NCI-H748 (cell line): Measurements from ENCODE around the gene CLASRP.

Source experiments
- DNase-seq: peaks from one replicate; lab custom pipeline; 2025; ENCODE audit not compliant: unreplicated experiment; lab: John Stamatoyannopoulos, UW

CLASRP gene

DNA sequence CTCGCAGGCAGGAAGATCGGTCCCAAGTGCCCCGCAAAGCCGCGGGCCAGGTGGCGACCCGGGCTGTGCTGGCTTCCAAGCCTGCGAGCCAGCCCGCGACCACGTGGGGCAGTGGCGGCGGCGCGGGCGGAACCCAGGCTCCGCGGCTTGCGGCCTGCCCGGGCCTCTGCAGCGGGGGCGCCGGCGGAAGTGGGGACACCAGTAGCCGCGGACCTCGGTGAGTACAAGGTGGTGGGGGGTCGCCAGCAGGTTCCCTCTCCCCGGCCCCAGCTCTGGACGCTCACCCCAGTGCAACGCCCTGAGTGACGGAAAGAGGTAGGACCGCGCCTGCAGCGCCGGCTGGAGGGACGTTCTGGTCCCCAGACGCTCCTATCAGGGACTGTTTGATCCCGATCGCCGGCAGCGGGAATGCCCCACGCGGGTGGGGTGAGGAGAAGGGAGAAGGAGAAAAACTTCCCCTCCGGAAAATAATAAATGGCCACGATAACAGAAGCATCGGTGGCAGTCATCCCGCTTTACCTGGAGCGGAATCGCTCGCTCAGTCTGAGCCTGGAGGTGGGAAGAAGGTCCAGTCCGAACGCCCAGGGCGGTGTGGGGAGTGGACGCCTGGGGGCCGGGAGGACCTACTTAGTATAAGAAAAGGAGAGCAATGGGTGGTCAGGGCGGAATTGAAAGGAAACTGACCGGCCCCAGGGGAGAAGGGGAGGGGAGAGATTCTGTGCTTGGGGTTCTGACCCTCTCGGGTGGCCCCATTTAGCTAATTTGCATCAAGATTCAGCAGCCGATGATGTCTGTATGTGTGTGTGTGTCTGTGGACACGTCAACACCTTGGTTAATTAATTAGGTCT is 40.4 kb downstream of the CLASRP start, which contains the start of gene GEMIN7:
Gene GEMIN7, plus strand, starts transcription at position 198 of the 848 bp plus-strand sequence. CDS start 10,855 bp downstream, outside the sequence.
- peak; percentile 85 for DNase-seq

DNA sequence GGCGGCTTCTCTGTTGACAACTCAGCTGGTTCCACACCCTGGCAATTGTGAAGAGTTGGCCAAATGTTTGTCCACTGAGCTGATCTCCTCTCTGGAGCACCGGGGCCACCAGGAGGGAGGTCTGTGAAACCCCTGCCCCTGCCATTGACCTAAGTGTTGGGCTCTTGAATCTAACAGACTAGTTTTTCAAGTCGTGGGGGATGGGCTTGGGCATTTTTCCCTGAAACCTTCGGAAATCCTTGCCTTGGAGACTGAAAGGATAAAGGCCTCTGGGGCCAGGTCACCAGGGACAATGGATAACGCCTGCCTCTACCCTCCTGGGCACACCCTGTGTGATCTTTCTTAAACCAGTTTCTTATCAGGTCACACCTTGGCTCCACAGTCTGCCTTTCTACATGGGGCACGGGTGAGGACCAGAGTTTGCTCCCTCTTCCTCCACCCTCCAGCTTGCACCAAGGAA is 41.1 kb downstream of the CLASRP start:
- DNase-seq = no peak

DNA sequence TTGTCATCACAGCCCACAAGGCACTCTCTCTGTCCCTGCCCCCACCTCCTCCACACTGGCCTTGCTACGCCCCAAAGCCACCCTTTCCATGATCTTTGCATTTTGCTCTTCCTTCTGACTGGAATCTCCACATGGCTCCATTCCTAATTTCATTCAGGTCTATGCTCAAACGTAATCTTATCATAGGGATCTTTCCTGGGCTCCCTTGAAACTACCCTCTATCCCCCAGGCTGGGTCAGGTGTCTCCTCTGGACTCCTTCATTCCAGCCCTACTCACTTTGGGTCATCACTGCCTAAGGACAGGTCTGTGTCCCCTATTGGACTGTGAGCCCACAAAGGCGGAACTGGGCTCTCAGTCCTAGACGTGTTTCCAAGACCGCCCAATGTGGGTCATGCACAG is 43.3 kb downstream of the CLASRP start:
- DNase-seq = no peak

- no peak for DNase-seq
Measured at GRCh38 chr19:45086480-45086879, 47.6 kb downstream of the CLASRP start.

GRCh38 chr19:45087531-45087930 is 48.7 kb downstream of the CLASRP start:
- DNase-seq = no peak

DNA sequence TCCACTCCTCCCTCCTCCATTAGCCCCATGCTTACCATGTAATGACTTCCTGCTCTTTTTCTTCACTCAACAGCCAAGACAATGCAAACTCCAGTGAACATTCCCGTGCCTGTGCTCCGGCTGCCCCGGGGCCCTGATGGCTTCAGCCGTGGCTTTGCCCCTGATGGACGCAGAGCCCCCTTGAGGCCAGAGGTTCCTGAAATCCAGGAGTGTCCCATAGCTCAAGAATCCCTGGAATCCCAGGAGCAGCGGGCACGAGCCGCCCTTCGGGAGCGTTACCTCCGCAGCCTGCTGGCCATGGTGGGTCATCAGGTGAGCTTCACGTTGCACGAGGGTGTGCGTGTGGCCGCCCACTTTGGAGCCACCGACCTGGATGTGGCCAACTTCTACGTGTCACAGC is 51.2 kb downstream of the CLASRP start:
- DNase-seq = no peak

- no peak for DNase-seq
Measured at GRCh38 chr19:45090606-45091005, 51.8 kb downstream of the CLASRP start.

DNA sequence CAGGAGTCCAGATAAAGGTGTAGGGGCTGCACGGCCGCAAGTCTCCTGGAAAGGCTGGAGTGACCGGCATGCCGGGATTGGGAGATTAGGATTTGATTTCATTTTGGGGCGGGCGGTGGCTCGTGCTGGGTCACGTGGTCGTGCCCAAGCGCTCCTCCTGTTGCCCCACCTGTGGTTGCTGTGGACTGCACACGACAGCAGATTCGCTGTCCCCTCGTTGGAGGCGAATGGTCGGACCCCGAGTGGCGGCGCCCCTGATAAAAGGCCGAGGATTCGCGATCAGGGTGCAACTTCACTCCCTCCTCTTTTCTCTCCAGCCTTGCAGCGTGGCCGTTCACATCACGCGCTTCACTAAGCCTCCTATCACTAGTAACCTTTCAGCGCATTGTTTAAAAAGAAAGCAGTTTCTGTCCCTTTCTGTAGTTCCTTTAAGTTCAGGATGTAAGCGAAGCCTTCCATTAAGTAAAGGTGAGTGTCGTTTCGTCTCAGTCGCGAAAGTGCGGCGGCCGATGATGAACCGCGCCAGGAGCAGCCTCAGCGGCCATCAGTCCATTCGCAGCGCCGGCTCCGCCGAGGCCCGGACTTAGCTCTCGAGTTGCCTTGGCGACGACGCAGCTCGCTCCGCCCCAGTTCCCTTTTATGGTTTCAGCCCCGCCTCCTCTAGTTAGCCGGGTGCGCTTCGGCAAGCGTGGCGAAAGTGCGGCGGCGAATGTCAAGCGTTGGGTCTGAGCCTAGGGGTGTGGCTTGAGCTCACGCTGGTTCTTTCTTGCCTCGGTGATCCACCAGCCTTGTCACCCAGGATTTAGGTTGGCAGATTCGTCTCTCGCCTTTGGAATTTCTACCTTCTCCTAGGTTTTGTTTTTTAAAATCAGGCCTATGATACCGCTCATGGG is 52.4 kb downstream of the CLASRP start:
- DNase-seq = peak; percentile 100

- DNase-seq = peak; percentile 100
Measured at GRCh38 chr19:45092747-45093678, 54.2 kb downstream of the CLASRP start, which contains the start of gene PPP1R37. Gene PPP1R37, plus strand, starts transcription at chr19:45093179. Its CDS starts 147 bp downstream, at chr19:45093326.

- no peak for DNase-seq
Measured at GRCh38 chr19:45094137-45094536, 55.3 kb downstream of the CLASRP start.

GRCh38 chr19:45094707-45095106 is 55.9 kb downstream of the CLASRP start:
- no peak for DNase-seq

- no peak for DNase-seq
Measured at GRCh38 chr19:45095496-45096413, 56.9 kb downstream of the CLASRP start.

DNA sequence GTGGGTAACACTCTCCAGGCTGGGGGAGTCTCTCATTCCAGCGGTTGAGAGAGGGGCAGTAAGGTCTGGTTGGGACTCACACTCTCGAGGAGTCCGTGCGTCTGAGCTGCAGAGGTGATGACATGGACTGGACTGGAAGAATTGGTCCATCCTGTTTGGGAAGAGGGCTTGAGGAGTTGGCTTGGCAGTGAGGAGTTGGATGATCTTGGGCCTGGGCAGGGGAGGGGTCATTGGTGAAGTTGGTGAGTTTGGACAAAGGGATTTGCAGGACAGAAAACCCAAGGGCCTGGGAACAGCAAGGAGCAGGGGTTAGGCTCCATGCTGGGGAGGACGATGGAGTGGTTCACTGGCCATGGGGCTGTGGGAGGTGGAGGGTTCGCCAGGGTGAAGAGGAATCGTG is 57.9 kb downstream of the CLASRP start:
- no peak for DNase-seq

DNA sequence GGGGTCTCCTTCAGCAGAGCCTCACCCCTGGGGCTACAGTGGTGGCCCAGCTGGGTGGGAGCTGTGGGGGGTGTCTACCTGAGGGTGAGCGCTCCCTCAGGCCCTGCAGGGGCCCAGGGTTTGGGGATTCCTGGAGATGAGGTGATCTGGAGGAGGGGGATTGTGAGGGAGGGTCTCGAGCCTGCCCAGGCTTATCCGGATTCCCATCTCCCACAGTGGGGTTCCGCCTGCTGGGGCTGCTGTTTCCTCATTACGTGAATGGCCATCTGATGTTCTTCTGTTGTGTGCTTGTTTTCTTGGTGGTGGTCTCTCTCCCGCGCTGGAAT is 58.6 kb downstream of the CLASRP start:
- DNase-seq = no peak

GRCh38 chr19:45097776-45098520 is 59.1 kb downstream of the CLASRP start:
- no peak for DNase-seq

DNA sequence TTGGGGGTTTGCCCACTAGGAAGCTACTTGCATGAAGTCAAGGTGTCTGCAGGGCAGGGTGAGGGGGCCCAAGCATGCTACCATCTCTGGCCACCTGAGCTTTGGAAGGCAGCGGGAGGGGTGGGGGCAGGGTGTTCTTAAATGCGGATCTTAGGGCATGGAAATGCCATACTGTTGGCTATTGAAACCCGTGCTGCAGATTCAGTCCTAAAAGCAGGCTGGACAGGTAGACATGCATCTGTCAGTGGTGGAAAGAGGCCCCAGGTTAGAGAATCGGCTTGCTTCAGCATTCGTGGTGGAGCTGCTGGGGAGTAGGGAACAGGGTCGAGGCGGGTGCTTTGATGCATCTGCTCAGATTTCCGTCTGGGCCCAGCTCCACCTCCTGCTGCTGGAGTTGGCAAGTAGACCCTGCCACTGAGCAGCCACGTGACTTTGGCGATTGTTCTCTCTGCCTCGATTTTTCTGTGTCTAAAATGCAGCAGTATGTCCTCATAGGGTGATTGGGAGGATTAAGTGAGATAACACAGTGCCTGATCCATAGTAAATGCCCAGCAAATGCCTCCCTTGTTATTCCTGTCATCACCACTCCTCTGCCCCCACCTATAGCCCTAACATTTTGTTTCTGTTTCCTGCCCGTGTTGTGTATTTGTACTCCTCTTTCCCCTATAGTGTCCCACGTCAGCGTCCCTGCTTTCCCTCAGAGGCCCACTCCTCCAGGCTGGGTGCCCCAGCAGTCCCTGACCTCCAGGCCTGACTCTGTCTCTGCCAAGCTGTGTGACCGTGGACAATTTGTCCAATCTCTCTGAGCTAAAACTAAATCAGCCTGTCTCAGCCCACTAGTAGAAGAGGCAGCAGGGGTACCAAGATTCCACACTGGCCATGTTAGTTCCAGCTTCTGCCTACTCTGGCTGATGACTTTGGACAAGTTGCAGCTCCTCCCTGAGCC is 59.9 kb downstream of the CLASRP start:
- DNase-seq = no peak

DNA sequence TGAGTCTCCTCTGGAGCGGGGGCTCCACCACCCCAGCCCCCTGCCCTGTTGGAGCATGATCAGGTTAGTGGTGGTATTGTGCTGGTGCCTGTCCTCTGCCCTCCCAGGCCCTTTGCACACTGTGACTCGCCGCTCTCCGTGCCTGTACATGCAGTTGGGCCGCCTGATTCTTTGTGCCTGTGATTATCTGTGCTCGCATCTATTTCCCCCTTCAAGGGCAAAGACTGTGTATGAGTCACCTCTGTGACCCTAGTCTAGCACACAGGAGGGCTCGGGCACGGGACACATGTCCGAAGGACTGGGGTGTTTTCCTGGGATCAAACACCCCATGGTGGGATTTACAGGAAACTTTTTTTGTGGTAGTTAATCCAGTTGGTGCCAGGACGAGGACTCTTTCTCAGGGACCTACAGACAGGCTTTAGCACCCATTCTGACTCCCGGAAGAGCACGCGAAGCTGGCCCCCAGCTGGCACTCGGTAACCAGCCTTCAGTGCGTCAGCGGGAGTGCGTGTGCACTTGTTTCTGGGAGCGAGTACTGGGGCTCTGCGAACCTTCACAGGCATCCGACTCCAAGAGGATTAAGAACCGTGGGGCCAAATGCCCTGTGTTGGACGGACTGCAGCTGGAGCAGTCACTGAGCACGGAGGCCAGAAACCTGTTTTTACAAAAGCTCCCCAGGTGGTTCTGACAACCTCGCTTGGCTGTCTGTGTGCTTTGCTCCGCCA is 60.8 kb downstream of the CLASRP start:
- DNase-seq = no peak
